ENCODE measurements around the gene SLC23A1. TPM values are rescaled to one million over a fixed set of nuclear protein-coding genes. Genes with fewer than 3 reads are reported as not detected.

The SLC23A1 gene
- not detected for total RNA-seq

- Histone ChIP-seq H3K9me3 (no peaks in the 10 kb centered on the region), H3K36me3 (no peaks in the 10 kb centered on the region), H3K27me3 (no peaks in the 10 kb centered on the region), H3K27ac (no peak within 1 kb of the TSS), H3K4me1 (peaks cover 9 to 25% of the 10 kb centered on the region in 2 donors), H3K4me3 (replicated peaks in 1 of 3) (no peak within 1 kb of the TSS)
- 74 to 77% methylated on average over 10 of the region's 10 CpGs for WGBS, 2 donors
- intact Hi-C loops (cut with DNase I), result no loop called here
- TF ChIP-seq POLR2A (IDR thresholded peaks at IDR 0.05) (no peak), CTCF (IDR thresholded peaks at IDR 0.05) (no peak)
- no peak for DNase-seq
Observed at GRCh38 chr5:139383275-139383992, at the start of gene SLC23A1. SLC23A1 (minus strand) TSS chr5:139383297; CDS start chr5:139383253, 44 bp downstream.

GRCh38 chr5:139431706-139432105 is 48.6 kb upstream of the SLC23A1 start:
- Histone ChIP-seq H3K4me3 (replicated peaks in 1 of 3) (no peak overlapping the region), H3K4me1 (no peaks in the 10 kb centered on the region), H3K36me3 (peaks cover 0 to 5% of the 10 kb centered on the region in 2 donors), H3K27me3 (no peaks in the 10 kb centered on the region), H3K9me3 (no peaks in the 10 kb centered on the region), H3K27ac (no peak overlapping the region)
- no peak for DNase-seq
- WGBS, 2 donors, result 92 to 96% methylated on average over 1 of the region's 1 CpG
- intact Hi-C loops (cut with DNase I), result no loop called here
- TF ChIP-seq CTCF (IDR thresholded peaks at IDR 0.05) (no peak), POLR2A (IDR thresholded peaks at IDR 0.05) (no peak)

- Histone ChIP-seq H3K27ac (no peak overlapping the region), H3K9me3 (no peaks in the 10 kb centered on the region), H3K36me3 (peaks cover 0 to 11% of the 10 kb centered on the region in 2 donors), H3K27me3 (no peaks in the 10 kb centered on the region), H3K4me3 (replicated peaks in 1 of 3) (no peak overlapping the region), H3K4me1 (no peaks in the 10 kb centered on the region)
- WGBS, 2 donors, result 86 to 92% methylated on average over 2 of the region's 2 CpGs
- no peak for TF ChIP-seq POLR2A (IDR thresholded peaks at IDR 0.05)
- intact Hi-C loops (cut with DNase I), result no loop called here
- DNase-seq, result no peak
Observed at GRCh38 chr5:139430015-139430414, 46.9 kb upstream of the SLC23A1 start.

GRCh38 chr5:139426203-139426885 is 43.2 kb upstream of the SLC23A1 start:
- 81 to 82% methylated on average over 8 of the region's 8 CpGs for WGBS, 2 donors
- Histone ChIP-seq H3K4me3 (replicated peaks in 1 of 3) (no peak overlapping the region), H3K9me3 (no peaks in the 10 kb centered on the region), H3K36me3 (peaks cover 0 to 14% of the 10 kb centered on the region in 2 donors), H3K4me1 (no peaks in the 10 kb centered on the region), H3K27me3 (no peaks in the 10 kb centered on the region), H3K27ac (no peak overlapping the region)
- DNase-seq, result no peak
- TF ChIP-seq CTCF (IDR thresholded peaks at IDR 0.05) (no peak), POLR2A (IDR thresholded peaks at IDR 0.05) (no peak)
- intact Hi-C loops (cut with DNase I), result loop anchor here (10.0 kb wide), 1 partner anchor 338 kb away; no protein-coding TSS in a partner anchor

GRCh38 chr5:139425497-139425896 is 42.4 kb upstream of the SLC23A1 start:
- no peak for TF ChIP-seq CTCF (IDR thresholded peaks at IDR 0.05)
- TF ChIP-seq POLR2A (IDR thresholded peaks at IDR 0.05), result no peak
- no peaks in the 10 kb centered on the region for H3K4me1 ChIP-seq
- H3K9me3 ChIP-seq, result no peaks in the 10 kb centered on the region
- intact Hi-C loops (cut with DNase I), result loop anchor here (10.0 kb wide), 1 partner anchor 339 kb away; no protein-coding TSS in a partner anchor
- no peak overlapping the region for H3K27ac ChIP-seq
- no peak overlapping the region for H3K4me3 ChIP-seq (replicated peaks in 1 of 3)
- H3K36me3 ChIP-seq, result peaks cover 0 to 14% of the 10 kb centered on the region in 2 donors
- H3K27me3 ChIP-seq, result no peaks in the 10 kb centered on the region
- DNase-seq, result no peak
- WGBS, 2 donors, result 92 to 96% methylated on average over 5 of the region's 5 CpGs
